Stimulated activated memory B cell treated with anti-CD40 and anti-IgM and Interleukin-4, amounts not matched to agents 10 μg/mL and 1 μg/mL and 100 μg/mL, for 72 hours (primary cell): Measurements from ENCODE around the gene USPL1.

Source experiments
- ATAC-seq: fragments of 150-1000 bp; cut with Tn5 transposase; 2 replicates; pipeline ENCODE4 v1.10.0; 2021
- H3K27ac Mint-ChIP-seq: one replicate; pipeline ENCODE4 v1.8.0; 2022; ENCODE audit warnings: mild to moderate bottlenecking, mixed read lengths
- H3K27me3 Mint-ChIP-seq: one replicate; pipeline ENCODE4 v1.8.0; 2022; ENCODE audit warnings: mixed read lengths
- H3K36me3 Mint-ChIP-seq: one replicate; pipeline ENCODE4 v1.8.0; 2022; ENCODE audit warnings: mixed read lengths
- H3K4me1 Mint-ChIP-seq: one replicate; pipeline ENCODE4 v1.8.0; 2022; ENCODE audit warnings: mixed read lengths
- H3K4me3 Mint-ChIP-seq: one replicate; pipeline ENCODE4 v1.8.0; 2022; ENCODE audit warnings: mild to moderate bottlenecking, moderate library complexity, mixed read lengths
- H3K9me3 Mint-ChIP-seq: one replicate; pipeline ENCODE4 v1.8.0; 2022; ENCODE audit warnings: mixed read lengths

The USPL1 gene

GRCh38 chr13:30690282-30691188 is 72.8 kb downstream of the USPL1 start:
- H3K9me3 Mint-ChIP-seq, result peaks cover 3% of the 10 kb centered on the region
- no peaks in the 10 kb centered on the region for H3K27me3 Mint-ChIP-seq
- H3K4me3 Mint-ChIP-seq, result peak overlapping the region; percentile 66
- ATAC-seq, result peak; percentile 76
- H3K36me3 Mint-ChIP-seq, result no peaks in the 10 kb centered on the region
- H3K4me1 Mint-ChIP-seq, result peaks cover 14% of the 10 kb centered on the region
- H3K27ac Mint-ChIP-seq, result peak overlapping the region; percentile 78

- peaks cover 25% of the 10 kb centered on the region for H3K4me1 Mint-ChIP-seq
- no peak for ATAC-seq
- no peaks in the 10 kb centered on the region for H3K36me3 Mint-ChIP-seq
- H3K4me3 Mint-ChIP-seq, result no peak overlapping the region
- H3K27ac Mint-ChIP-seq, result no peak overlapping the region
- H3K9me3 Mint-ChIP-seq, result peaks cover 3% of the 10 kb centered on the region
- H3K27me3 Mint-ChIP-seq, result peaks cover 9% of the 10 kb centered on the region
Observed at GRCh38 chr13:30692113-30692512, 74.4 kb downstream of the USPL1 start.

GRCh38 chr13:30696278-30697176 is 78.8 kb downstream of the USPL1 start:
- no peak for ATAC-seq
- no peaks in the 10 kb centered on the region for H3K36me3 Mint-ChIP-seq
- peaks cover 25% of the 10 kb centered on the region for H3K27me3 Mint-ChIP-seq
- no peak overlapping the region for H3K27ac Mint-ChIP-seq
- H3K4me3 Mint-ChIP-seq, result no peak overlapping the region
- no peaks in the 10 kb centered on the region for H3K9me3 Mint-ChIP-seq
- peaks cover 24% of the 10 kb centered on the region for H3K4me1 Mint-ChIP-seq

- peaks cover 25% of the 10 kb centered on the region for H3K27me3 Mint-ChIP-seq
- no peak for ATAC-seq
- no peaks in the 10 kb centered on the region for H3K9me3 Mint-ChIP-seq
- no peak overlapping the region for H3K4me3 Mint-ChIP-seq
- no peaks in the 10 kb centered on the region for H3K36me3 Mint-ChIP-seq
- H3K27ac Mint-ChIP-seq, result no peak overlapping the region
- H3K4me1 Mint-ChIP-seq, result peaks cover 24% of the 10 kb centered on the region
Observed at GRCh38 chr13:30697177-30697953, 79.6 kb downstream of the USPL1 start.

GRCh38 chr13:30697996-30698401 is 80.3 kb downstream of the USPL1 start:
- no peak overlapping the region for H3K4me3 Mint-ChIP-seq
- peaks cover 25% of the 10 kb centered on the region for H3K27me3 Mint-ChIP-seq
- no peak overlapping the region for H3K27ac Mint-ChIP-seq
- H3K9me3 Mint-ChIP-seq, result no peaks in the 10 kb centered on the region
- ATAC-seq, result no peak
- H3K36me3 Mint-ChIP-seq, result no peaks in the 10 kb centered on the region
- peaks cover 24% of the 10 kb centered on the region for H3K4me1 Mint-ChIP-seq

GRCh38 chr13:30698488-30699005 is 80.8 kb downstream of the USPL1 start:
- ATAC-seq, result no peak
- Mint-ChIP-seq H3K9me3 (no peaks in the 10 kb centered on the region), H3K36me3 (no peaks in the 10 kb centered on the region), H3K4me1 (peaks cover 24% of the 10 kb centered on the region), H3K27ac (no peak overlapping the region), H3K27me3 (peaks cover 25% of the 10 kb centered on the region), H3K4me3 (no peak overlapping the region)

- Mint-ChIP-seq H3K4me3 (no peak overlapping the region), H3K4me1 (peaks cover 30% of the 10 kb centered on the region), H3K27ac (no peak overlapping the region), H3K27me3 (peaks cover 25% of the 10 kb centered on the region), H3K9me3 (no peaks in the 10 kb centered on the region), H3K36me3 (no peaks in the 10 kb centered on the region)
- ATAC-seq, result no peak
Observed at GRCh38 chr13:30700364-30700763, 82.6 kb downstream of the USPL1 start.

GRCh38 chr13:30702006-30702405 is 84.3 kb downstream of the USPL1 start:
- peaks cover 17% of the 10 kb centered on the region for H3K27me3 Mint-ChIP-seq
- H3K4me3 Mint-ChIP-seq, result no peak overlapping the region
- no peak overlapping the region for H3K27ac Mint-ChIP-seq
- no peaks in the 10 kb centered on the region for H3K9me3 Mint-ChIP-seq
- no peak for ATAC-seq
- no peaks in the 10 kb centered on the region for H3K36me3 Mint-ChIP-seq
- peaks cover 20% of the 10 kb centered on the region for H3K4me1 Mint-ChIP-seq

GRCh38 chr13:30704596-30704995 is 86.9 kb downstream of the USPL1 start:
- Mint-ChIP-seq H3K27me3 (peaks cover 8% of the 10 kb centered on the region), H3K36me3 (no peaks in the 10 kb centered on the region), H3K9me3 (no peaks in the 10 kb centered on the region), H3K4me1 (peaks cover 12% of the 10 kb centered on the region), H3K4me3 (no peak overlapping the region), H3K27ac (no peak overlapping the region)
- no peak for ATAC-seq

GRCh38 chr13:30705680-30706079 is 88.0 kb downstream of the USPL1 start:
- peaks cover 1% of the 10 kb centered on the region for H3K27me3 Mint-ChIP-seq

GRCh38 chr13:30708541-30708940 is 90.8 kb downstream of the USPL1 start:
- H3K4me3 Mint-ChIP-seq, result no peak overlapping the region
- no peaks in the 10 kb centered on the region for H3K9me3 Mint-ChIP-seq
- ATAC-seq, result no peak
- no peaks in the 10 kb centered on the region for H3K36me3 Mint-ChIP-seq
- no peak overlapping the region for H3K27ac Mint-ChIP-seq
- no peaks in the 10 kb centered on the region for H3K27me3 Mint-ChIP-seq
- H3K4me1 Mint-ChIP-seq, result peaks cover 16% of the 10 kb centered on the region

More at GRCh38 chr13:30705680-30706079, 88.0 kb downstream of the USPL1 start:
- Mint-ChIP-seq H3K4me1 (peaks cover 7% of the 10 kb centered on the region), H3K36me3 (no peaks in the 10 kb centered on the region), H3K4me3 (no peak overlapping the region), H3K27ac (no peak overlapping the region), H3K9me3 (no peaks in the 10 kb centered on the region)
- no peak for ATAC-seq
